Muscle of arm (tissue), 12 donors: ENCODE data around the gene MLST8. TPM values are rescaled to one million over a fixed set of nuclear protein-coding genes. Genes with fewer than 3 reads are reported as not detected.
"Not testable (repeated sequence)": the region's sequence is repeated elsewhere in the genome, so short reads cannot be mapped to it uniquely, and the experiment has no call there.

Experiments
- DNase-seq: peaks from one replicate; pipeline ENCODE4 v3.0.0-alpha.2; 2013
- polyA plus RNA-seq, 12 donors: library from polyadenylated mRNA; unstranded; fragments of 120-200 nt; gene quantifications; one replicate each; pipeline ENCODE4 v1.2.1, GENCODE V29; 2013; ENCODE audit not compliant: insufficient read length in 12 of 12

MLST8 gene
- polyA plus RNA-seq, 12 donors: 26.6 to 47.2 (median 30.3) TPM; not detected in 1

GRCh38 chr16:2243031-2243528 is 37.8 kb downstream of the MLST8 start:
- no peak for DNase-seq

DNA sequence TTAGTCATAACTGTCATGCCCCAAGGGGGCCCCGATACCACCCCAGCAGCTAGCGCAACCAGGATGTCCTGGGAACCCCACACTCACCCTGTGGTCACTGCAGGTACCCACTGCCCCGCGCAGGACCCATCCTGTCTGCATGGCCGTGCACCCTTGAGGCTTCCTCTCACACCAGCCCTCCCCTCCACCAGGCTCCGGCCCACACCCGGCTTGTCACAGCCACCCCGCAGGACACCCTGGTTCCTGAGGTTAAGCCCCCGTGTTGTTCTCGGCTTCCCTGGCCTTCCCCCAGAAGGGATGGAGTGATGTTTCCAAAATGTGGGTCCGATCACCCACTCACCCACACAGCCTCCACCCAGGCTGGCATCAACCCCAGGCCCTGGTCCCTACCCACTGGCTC is 38.5 kb downstream of the MLST8 start:
- DNase-seq: no peak

DNA sequence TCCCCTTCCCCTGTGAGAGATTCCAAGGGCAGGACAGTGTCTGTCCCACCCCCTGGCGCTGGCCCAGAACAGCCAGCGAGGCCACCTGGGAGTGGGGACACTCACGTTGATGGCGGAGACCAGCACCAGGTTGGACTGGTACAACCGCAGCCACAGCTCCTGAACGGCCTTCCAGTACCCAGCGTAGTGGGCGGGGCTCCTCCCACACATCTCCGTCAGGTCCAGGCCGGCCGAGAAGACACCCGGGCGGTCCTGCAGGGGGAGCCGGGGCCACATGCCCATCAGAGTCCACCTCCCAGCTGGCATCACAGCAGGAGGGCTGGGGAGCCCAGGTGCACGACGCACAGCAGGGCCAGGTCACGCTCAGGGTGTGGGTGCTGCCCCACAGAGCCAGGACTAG is 39.0 kb downstream of the MLST8 start:
- DNase-seq: no peak

DNA sequence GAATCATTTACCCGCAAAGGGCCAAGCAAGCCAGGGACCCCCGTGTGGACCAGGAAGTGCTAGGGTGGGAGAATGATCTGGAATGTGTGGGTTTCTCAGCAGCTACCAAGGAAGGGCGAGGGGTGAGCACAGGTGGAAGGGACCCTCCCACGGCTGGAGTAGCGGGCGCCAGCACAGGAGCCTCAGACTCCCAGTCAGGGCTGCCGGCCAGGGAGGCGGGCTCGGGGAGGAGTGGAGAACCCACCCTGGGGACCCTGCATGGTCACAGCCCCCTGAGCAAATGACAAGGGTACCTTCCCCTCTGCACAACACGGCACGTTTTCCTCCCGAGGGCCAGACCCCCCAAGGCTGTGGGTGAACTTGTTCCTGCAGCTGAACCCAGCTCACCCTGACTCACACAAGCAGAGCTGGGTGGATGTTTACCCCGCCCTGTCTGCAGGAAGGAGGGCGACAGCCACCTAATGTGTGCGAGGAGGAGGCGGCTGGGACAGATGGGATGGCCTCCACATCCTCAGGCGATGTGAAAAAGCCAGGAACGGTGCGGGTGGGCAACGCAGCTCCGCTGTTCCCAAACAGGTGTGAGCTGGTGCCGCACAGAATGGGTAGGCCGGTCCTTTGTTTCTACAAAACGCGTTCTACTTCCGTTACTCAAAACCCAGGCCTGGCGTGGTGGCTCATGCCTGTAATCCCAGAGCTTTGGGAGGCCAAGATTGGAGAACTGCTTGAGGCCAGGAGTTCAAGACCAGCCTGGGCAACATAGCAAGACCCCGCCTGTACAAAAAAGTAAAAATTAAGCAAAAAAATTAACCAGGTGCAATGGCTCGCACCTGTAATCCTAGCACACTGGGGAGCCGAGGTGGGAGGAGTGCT is 39.9 kb downstream of the MLST8 start:
- no peak for DNase-seq

- DNase-seq: no peak
These were observed 41.1 kb downstream of the MLST8 start for GRCh38 chr16:2246301-2246885.

- DNase-seq: no peak
These were observed 45.5 kb downstream of the MLST8 start for GRCh38 chr16:2250652-2251295.

DNA sequence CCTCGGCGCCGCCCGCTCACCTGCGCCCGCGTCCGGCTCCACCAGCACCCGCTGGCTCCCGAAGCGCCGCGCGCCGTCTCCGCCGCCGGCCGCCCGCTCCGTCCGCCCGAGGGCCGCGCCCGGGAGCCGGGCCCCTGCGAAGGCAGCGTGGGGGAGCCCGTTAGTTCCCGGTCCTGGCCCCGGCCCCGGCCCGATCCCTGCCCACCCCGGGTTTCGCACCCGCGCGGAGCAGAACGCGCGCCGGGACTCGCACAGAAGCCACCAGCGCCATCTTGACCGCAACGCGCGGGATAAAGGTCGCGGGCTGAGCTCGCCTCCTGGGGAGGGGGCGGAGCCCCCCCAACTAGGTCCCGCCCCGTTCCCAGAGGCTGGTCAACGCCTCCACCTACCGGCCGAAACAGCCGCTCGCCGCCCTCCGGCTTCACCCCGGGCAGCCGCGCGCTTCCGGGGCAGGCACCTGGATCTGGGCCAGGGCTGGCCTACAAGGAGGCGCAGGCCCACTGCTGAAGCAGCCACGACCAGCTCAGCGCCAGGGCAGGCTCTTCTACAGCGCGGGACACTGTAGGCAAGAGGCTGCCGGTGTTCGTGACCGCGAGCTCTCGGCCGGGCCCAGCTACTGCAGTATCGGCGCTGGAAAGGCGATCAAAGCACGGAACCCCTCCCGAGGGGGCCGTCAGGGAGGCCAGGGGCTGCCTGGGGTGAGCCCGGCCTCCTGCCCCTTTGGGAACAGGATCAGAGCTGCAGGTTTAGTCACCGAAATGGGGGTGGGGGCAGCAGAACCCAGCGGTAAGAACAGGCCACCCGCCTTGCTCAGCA is 46.2 kb downstream of the MLST8 start, which contains the start of gene ECI1:
Gene ECI1, minus strand, starts transcription at position 292 of the 816 bp plus-strand sequence. Its CDS starts 21 bp downstream, at position 271.
- peak; percentile 92 for DNase-seq

DNA sequence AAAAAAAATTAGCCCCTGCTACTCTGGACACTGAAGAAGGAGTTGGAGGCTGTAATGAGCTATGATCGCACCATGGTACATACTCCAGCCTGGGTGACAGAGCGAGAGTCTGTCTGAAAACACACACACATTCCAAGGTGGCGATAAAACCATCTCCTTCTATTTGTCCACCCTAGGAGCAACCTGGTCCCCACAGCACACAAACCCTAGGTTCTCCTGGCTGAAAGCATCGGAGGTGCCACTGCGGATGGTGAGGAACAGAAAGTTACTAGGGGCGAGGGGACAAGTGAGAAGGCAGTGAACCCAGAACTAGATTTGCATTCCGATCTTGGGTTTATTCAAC is 47.5 kb downstream of the MLST8 start:
- DNase-seq: no peak

DNA sequence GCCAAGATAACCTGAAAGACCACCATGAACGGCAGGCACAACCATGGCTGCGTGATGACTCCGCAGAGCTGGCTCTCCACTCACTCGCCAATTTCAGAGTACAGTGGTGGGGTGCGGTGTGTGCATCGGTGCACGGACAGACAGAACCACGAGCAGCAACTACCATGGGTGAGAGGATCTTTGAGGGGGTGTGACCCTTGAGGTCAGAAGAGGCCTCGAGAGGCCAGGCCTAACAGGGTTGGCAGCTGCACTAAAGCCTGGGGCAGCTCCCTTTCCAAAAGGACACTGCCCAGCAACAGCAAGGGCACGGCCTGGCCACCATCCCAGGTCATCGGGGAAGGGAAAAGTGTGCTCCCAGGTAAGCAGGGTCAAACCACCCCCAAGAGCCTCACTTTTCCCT is 48.0 kb downstream of the MLST8 start:
- no peak for DNase-seq

DNA sequence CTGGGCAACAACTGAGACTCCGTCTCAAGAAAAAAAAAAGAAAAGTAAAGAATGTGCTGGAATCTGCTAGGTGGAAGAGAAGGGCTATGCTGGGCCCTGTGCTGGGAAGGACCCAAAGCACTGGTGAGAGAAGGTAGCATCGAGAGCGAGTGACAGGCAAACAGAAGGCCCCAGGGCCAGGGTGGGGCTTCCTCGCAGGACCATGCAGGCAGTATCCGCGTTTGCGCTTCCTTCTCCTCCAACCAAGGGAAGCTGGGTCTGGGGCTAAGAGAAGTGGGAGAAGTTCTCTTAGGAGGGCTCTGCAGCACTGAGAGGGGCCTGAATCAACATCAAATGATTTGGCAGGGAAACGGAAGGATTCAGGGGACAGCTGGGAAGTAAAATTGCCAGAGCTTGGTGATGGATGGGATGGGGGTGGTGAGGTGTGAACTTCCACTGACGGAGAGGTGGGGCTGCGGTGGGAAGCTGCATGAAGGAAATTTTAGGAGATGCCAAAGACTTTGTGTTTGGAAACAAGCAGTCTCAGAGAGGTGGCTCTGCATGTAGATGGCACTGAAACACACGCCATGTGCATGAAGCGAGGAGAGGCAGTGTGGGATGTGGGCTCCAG is 51.4 kb downstream of the MLST8 start:
- no peak for DNase-seq

GRCh38 chr16:2257726-2258125 is 52.5 kb downstream of the MLST8 start:
- DNase-seq: no peak

DNA sequence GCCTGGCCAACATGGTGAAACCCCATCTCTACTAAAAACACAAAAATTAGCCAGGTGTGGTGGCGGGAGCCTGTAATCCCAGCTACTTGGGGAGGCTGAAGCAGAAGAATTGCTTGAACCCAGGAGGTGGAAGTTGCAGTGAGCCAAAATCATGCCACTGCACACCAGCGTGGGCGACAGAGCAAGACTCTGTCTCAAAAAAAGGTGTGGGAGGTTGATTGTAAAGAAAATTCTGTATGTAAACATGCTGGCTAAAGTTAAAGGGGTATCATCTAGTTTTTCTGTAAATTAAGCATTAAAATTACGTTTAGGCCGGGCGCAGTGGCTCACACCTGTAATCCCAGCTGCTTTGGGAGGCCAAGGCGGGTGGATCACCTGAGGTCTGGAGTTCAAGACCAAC is 53.3 kb downstream of the MLST8 start:
- DNase-seq: not testable (repeated sequence)

Other genes starting within 250 kb of the MLST8 start
- gene NDUFB10, start 245.9 kb upstream of the MLST8 start, polyA plus RNA-seq: 100 to 1,000 TPM in 9 of 12 donors, 10 to 100 TPM in 2, not detected in 1; 95.8 to 145 (median 117) TPM
- gene RPS2, start 240.6 kb upstream of the MLST8 start, polyA plus RNA-seq: 1,000 to 10,000 TPM; 2,162 to 3,862 (median 3,028) TPM
- not detected for gene RNF151, start 238.6 kb upstream of the MLST8 start, polyA plus RNA-seq
- gene TBL3, start 233.4 kb upstream of the MLST8 start, polyA plus RNA-seq: 10 to 100 TPM in 11 of 12 donors, not detected in 1; 16.7 to 31.5 (median 21.7) TPM
- gene NOXO1, start 224.0 kb upstream of the MLST8 start, polyA plus RNA-seq: 1 to 10 TPM in 3 of 12 donors, under 1 TPM in 6, not detected in 3; 0.38 to 1.4 (median 0.74) TPM
- 10 to 100 TPM in 11 of 12 donors, not detected in 1; 10.9 to 40.2 (median 15.1) TPM for gene GFER, start 221.3 kb upstream of the MLST8 start, polyA plus RNA-seq
- gene SYNGR3, start 215.5 kb upstream of the MLST8 start, polyA plus RNA-seq: 1 to 10 TPM in 4 of 12 donors, under 1 TPM in 6, not detected in 2; 0.25 to 1.5 (median 0.86) TPM
- gene ZNF598, start 195.6 kb upstream of the MLST8 start, polyA plus RNA-seq: 10 to 100 TPM in 11 of 12 donors, not detected in 1; 13.6 to 32.2 (median 18.6) TPM
- 1 to 10 TPM in 8 of 12 donors, under 1 TPM in 2, not detected in 2; 0.56 to 3.1 (median 1.5) TPM for gene NPW, start 185.7 kb upstream of the MLST8 start, polyA plus RNA-seq
- gene NHERF2, start 178.6 kb upstream of the MLST8 start, polyA plus RNA-seq: 10 to 100 TPM in 11 of 12 donors, not detected in 1; 26.8 to 55.1 (median 36.1) TPM
- 10 to 100 TPM in 7 of 12 donors, 1 to 10 TPM in 4, not detected in 1; 8.4 to 35.5 (median 10.6) TPM for gene NTHL1, start 157.6 kb upstream of the MLST8 start, polyA plus RNA-seq
- 1,000 to 10,000 TPM in 1 of 12 donors, 100 to 1,000 TPM in 1, 10 to 100 TPM in 10; 62.0 to 1,357 (median 75.2) TPM for gene TSC2, start 157.5 kb upstream of the MLST8 start, polyA plus RNA-seq
- gene PKD1, start 69.6 kb upstream of the MLST8 start, polyA plus RNA-seq: 100 to 1,000 TPM in 7 of 12 donors, 10 to 100 TPM in 4, not detected in 1; 85.8 to 199 (median 121) TPM
- 1 to 10 TPM in 3 of 12 donors, under 1 TPM in 7, not detected in 2; 0.27 to 1.9 (median 0.78) TPM for gene RAB26, start 56.8 kb upstream of the MLST8 start, polyA plus RNA-seq
- 10 to 100 TPM in 11 of 12 donors, not detected in 1; 28.9 to 60.7 (median 45.0) TPM for gene TRAF7, start 49.7 kb upstream of the MLST8 start, polyA plus RNA-seq
- gene CASKIN1, start 8.8 kb upstream of the MLST8 start, polyA plus RNA-seq: 1 to 10 TPM in 10 of 12 donors, not detected in 2; 1.3 to 4.1 (median 2.1) TPM
- gene BRICD5, start 5.4 kb downstream of the MLST8 start, polyA plus RNA-seq: 10 to 100 TPM in 1 of 12 donors, 1 to 10 TPM in 10, not detected in 1; 3.2 to 14.8 (median 5.2) TPM
- 10 to 100 TPM in 10 of 12 donors, 1 to 10 TPM in 1, not detected in 1; 8.8 to 25.3 (median 12.4) TPM for gene PGP, start 9.4 kb downstream of the MLST8 start, polyA plus RNA-seq
- gene E4F1, start 18.1 kb downstream of the MLST8 start, polyA plus RNA-seq: 10 to 100 TPM in 10 of 12 donors, 1 to 10 TPM in 1, not detected in 1; 9.7 to 19.9 (median 11.6) TPM
- under 1 TPM in 10 of 12 donors, not detected in 2; 0.47 to 1.00 (median 0.72) TPM for gene DNASE1L2, start 31.0 kb downstream of the MLST8 start, polyA plus RNA-seq
- 10 to 100 TPM in 11 of 12 donors, not detected in 1; 27.7 to 56.2 (median 43.9) TPM for gene ECI1, start 46.1 kb downstream of the MLST8 start, polyA plus RNA-seq
- 100 to 1,000 TPM in 11 of 12 donors, not detected in 1; 151 to 206 (median 167) TPM for gene RNPS1, start 62.7 kb downstream of the MLST8 start, polyA plus RNA-seq
- gene ABCA3, start 135.3 kb downstream of the MLST8 start, polyA plus RNA-seq: 10 to 100 TPM in 11 of 12 donors, not detected in 1; 12.3 to 24.2 (median 14.4) TPM
- 1 to 10 TPM in 11 of 12 donors, not detected in 1; 3.3 to 9.5 (median 6.5) TPM for gene CCNF, start 224.0 kb downstream of the MLST8 start, polyA plus RNA-seq